HUES6 (cell line): ENCODE results near the gene EVI5.

Source experiments
- H3K27ac ChIP-seq: 2 replicates; pipeline ENCODE4 v1.7.0; 2013; ENCODE audit warnings: low read depth, mild to moderate bottlenecking, low read length, inconsistent platforms
- H3K27me3 ChIP-seq: 2 replicates; pipeline ENCODE4 v1.6.1; 2013; ENCODE audit warnings: low read length; ENCODE audit not compliant: control insufficient read depth, insufficient read depth
- H3K36me3 ChIP-seq: 2 replicates; pipeline ENCODE4 v1.6.1; 2013; ENCODE audit warnings: low read length; ENCODE audit not compliant: control insufficient read depth, insufficient read depth
- H3K4me1 ChIP-seq: 2 replicates; pipeline ENCODE4 v1.6.1; 2013; ENCODE audit warnings: low read length; ENCODE audit not compliant: control insufficient read depth, insufficient read depth
- H3K4me3 ChIP-seq: 2 replicates; pipeline ENCODE4 v1.5.1; 2013; ENCODE audit warnings: low read depth, low read length
- H3K9ac ChIP-seq: one replicate; pipeline ENCODE4 v1.6.1; 2013; ENCODE audit warnings: mild to moderate bottlenecking, low read length
- H3K9me3 ChIP-seq: 2 replicates; pipeline ENCODE4 v1.6.1; 2013; ENCODE audit warnings: low read depth, low read length; ENCODE audit not compliant: control insufficient read depth, insufficient read depth

EVI5 gene

DNA sequence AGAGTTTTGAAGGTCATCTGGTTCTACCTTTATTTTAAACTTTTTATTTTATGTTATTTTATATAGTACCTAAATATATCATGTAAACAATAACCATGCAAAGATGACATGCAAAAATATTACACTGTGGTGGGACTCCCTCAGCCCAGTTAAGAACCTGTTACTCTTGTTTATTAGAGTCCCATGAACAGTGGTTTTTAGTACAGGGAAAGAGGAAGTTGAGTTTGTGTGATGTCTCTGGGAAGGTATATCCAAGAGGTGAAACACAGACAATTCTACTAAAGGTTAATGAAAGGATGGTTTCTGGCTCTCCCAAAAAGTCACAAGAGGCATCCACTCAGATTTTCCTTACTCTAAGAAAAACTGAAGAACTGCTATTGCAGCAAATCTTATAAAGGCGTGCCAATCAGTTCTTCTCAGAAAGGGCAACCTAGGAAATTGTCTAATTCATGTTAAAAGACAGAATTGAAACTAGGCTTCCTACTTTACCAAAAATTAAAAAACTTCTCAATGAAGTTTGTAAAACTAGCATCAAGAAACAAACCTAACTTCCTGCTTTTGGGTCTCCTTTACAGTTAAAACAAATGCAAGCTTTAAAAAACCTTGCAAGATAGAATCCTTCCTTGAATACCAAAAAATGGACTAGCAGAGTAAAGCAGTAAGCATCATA, 318.1 kb downstream of the EVI5 start:
- no peaks in the 10 kb centered on the region for H3K4me1 ChIP-seq
- no peaks in the 10 kb centered on the region for H3K36me3 ChIP-seq
- no peak overlapping the region for H3K4me3 ChIP-seq
- H3K27me3 ChIP-seq: no peaks in the 10 kb centered on the region
- no peak overlapping the region for H3K27ac ChIP-seq
- H3K9me3 ChIP-seq: no peaks in the 10 kb centered on the region
- no peak overlapping the region for H3K9ac ChIP-seq

GRCh38 chr1:92465256-92465647, 319.7 kb downstream of the EVI5 start:
- no peaks in the 10 kb centered on the region for H3K4me1 ChIP-seq
- H3K9me3 ChIP-seq: no peaks in the 10 kb centered on the region
- no peak overlapping the region for H3K4me3 ChIP-seq
- no peaks in the 10 kb centered on the region for H3K36me3 ChIP-seq
- H3K27me3 ChIP-seq: no peaks in the 10 kb centered on the region
- no peak overlapping the region for H3K9ac ChIP-seq
- no peak overlapping the region for H3K27ac ChIP-seq

DNA sequence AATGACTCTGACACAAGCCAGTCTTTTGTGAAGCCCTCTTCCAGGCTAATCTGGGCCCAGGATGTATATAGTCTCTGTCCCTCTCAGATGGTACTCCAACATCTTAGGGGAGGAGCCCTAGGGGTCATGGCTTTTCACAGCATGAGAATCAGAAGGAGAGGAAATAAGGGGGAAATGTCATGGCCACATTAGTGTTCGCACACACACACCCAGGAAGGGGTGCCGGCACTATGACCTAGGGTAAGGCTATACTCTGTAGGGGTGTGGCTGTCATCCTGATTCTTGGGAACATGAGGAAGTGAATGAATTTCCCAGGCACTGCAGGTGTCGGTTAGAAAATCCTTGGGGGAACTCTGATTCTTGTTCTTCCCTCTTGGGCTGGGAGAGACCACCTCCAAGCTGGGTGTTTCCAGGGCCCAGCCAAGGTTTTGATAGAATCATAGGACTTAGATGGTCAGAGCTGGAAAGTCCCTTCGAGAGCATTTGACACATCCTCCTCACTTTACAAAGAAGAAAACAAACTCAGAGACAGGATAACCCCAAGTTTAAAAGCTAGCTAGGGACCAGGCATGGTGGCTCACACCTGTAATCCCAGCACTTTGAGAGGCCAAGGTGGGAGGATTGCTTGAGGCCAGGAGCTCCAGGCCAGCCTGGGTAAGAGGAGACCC, 320.2 kb downstream of the EVI5 start:
- Histone ChIP-seq H3K27me3 (no peaks in the 10 kb centered on the region), H3K4me1 (no peaks in the 10 kb centered on the region), H3K4me3 (no peak overlapping the region), H3K9me3 (no peaks in the 10 kb centered on the region), H3K36me3 (no peaks in the 10 kb centered on the region), H3K9ac (no peak overlapping the region), H3K27ac (no peak overlapping the region)

GRCh38 chr1:92461364-92462097, 323.4 kb downstream of the EVI5 start:
- Histone ChIP-seq H3K27me3 (no peaks in the 10 kb centered on the region), H3K9me3 (no peaks in the 10 kb centered on the region), H3K36me3 (no peaks in the 10 kb centered on the region), H3K4me3 (no peak overlapping the region), H3K4me1 (no peaks in the 10 kb centered on the region), H3K9ac (no peak overlapping the region), H3K27ac (no peak overlapping the region)

DNA sequence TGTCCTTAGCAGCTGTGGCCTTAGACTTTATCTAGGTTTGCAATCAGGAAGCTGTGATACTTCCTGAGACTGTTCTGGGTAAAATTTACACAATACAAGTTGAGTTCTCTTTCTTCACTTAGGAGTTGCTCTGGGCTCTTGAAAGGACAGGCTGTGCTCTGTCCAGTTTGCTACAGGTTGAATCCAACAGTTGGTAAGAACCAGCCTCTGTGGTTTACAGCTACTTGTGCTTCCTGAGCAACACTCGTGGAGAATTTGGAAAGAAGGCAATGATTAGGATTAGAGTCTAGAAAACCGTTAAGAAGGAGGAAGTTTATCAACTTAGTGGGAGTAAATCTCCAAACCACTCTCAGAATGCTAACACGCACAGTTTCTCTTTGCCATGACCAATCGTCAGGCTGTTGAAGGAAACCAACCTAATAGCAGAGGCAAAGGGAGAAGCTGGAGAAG, 325.0 kb downstream of the EVI5 start:
- H3K4me3 ChIP-seq: no peak overlapping the region
- H3K27ac ChIP-seq: no peak overlapping the region
- no peaks in the 10 kb centered on the region for H3K4me1 ChIP-seq
- H3K36me3 ChIP-seq: no peaks in the 10 kb centered on the region
- H3K9me3 ChIP-seq: no peaks in the 10 kb centered on the region
- H3K9ac ChIP-seq: no peak overlapping the region
- H3K27me3 ChIP-seq: no peaks in the 10 kb centered on the region
